Measurements from ENCODE around the gene PRRC2A.

DNA sequence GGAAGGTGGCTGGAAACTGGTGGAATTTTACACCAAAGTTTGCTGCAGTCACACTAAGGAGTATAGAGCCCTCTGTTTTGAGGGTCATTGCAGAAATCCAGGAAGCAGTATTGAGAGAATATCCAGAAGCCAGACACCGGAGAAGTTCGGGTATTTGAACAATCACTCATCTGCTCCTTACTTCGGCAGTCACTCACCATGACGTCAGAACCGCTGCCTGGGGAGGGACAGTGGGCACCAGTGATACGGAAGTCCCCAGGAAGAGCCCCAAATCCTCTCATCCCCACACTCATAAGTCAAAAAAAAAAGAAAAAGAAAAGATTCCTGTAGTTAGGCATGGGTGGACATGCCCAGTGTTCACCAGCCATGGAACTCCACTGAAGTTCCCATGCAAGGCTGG lies 56.4 kb downstream of the PRRC2A start:
- TF ChIP-seq CTCF (IDR thresholded peaks at IDR 0.05) (no peak), POLR2A (IDR thresholded peaks at IDR 0.05) (no peak), POLR2AphosphoS5 (IDR thresholded peaks at IDR 0.05) (no peak)
